Activated T-cell treated with anti-CD3 and anti-CD28 coated beads for 24 hours (primary cell): ENCODE data around the gene C1orf74.
A peak's percentile ranks its signal among the peaks of the same experiment; 100 is the strongest.

ENCODE experiments used
- DNase-seq: peaks from one replicate; pipeline ENCODE4 v3.0.0-alpha.2; 2020; ENCODE audit warnings: low read depth

C1orf74 gene

GRCh38 chr1:209784265-209785169 is at the start of gene C1orf74:
C1orf74 (minus strand) TSS chr1:209784559; CDS start chr1:209783634, 925 bp downstream.
- peak; percentile 100 for DNase-seq

- no peak for DNase-seq
Observed at GRCh38 chr1:209831615-209832014, 47.3 kb upstream of the C1orf74 start.

- DNase-seq = no peak
Observed at GRCh38 chr1:209830722-209831121, 46.4 kb upstream of the C1orf74 start.

- no peak for DNase-seq
Observed at GRCh38 chr1:209829716-209830115, 45.4 kb upstream of the C1orf74 start.

- DNase-seq = peak; percentile 93
Observed at GRCh38 chr1:209827384-209828262, 43.3 kb upstream of the C1orf74 start, which contains the start of gene UTP25. UTP25 (plus strand) TSS chr1:209827972; CDS start chr1:209828064, 92 bp downstream.

- DNase-seq = no peak
Observed at GRCh38 chr1:209825591-209826434, 41.5 kb upstream of the C1orf74 start.

GRCh38 chr1:209823143-209824041 is 39.0 kb upstream of the C1orf74 start:
- no peak for DNase-seq

- DNase-seq = no peak
Observed at GRCh38 chr1:209822706-209823105, 38.3 kb upstream of the C1orf74 start.

GRCh38 chr1:209820986-209821385 is 36.6 kb upstream of the C1orf74 start:
- no peak for DNase-seq

GRCh38 chr1:209819058-209819457 is 34.7 kb upstream of the C1orf74 start:
- DNase-seq = no peak

GRCh38 chr1:209817691-209818090 is 33.3 kb upstream of the C1orf74 start:
- no peak for DNase-seq

GRCh38 chr1:209816923-209817322 is 32.6 kb upstream of the C1orf74 start:
- DNase-seq = no peak

GRCh38 chr1:209815931-209816341 is 31.6 kb upstream of the C1orf74 start:
- DNase-seq = no peak

GRCh38 chr1:209815490-209815889 is 31.1 kb upstream of the C1orf74 start:
- no peak for DNase-seq

GRCh38 chr1:209813902-209814301 is 29.5 kb upstream of the C1orf74 start:
- DNase-seq = no peak

GRCh38 chr1:209810783-209811182 is 26.4 kb upstream of the C1orf74 start:
- no peak for DNase-seq

GRCh38 chr1:209809611-209810010 is 25.3 kb upstream of the C1orf74 start:
- no peak for DNase-seq

GRCh38 chr1:209808059-209808581 is 23.8 kb upstream of the C1orf74 start:
- DNase-seq = no peak

GRCh38 chr1:209807509-209807908 is 23.1 kb upstream of the C1orf74 start:
- DNase-seq = no peak
